Esophagus squamous epithelium (tissue), 5 donors: ENCODE results near the gene UBE2Q2. TPM values are rescaled to one million over a fixed set of nuclear protein-coding genes. Genes with fewer than 3 reads are reported as not detected.

ENCODE experiments used
- DNase-seq: peaks from one replicate; lab custom pipeline; 2025; lab: John Stamatoyannopoulos, UW
- H3K27ac ChIP-seq, 4 donors: fragments of 200-600 bp; sonication (generic); one replicate each; pipeline ENCODE4 v1.5.1; 2016 to 2019; ENCODE audit warnings: mild to moderate bottlenecking in 1 of 4
- H3K27me3 ChIP-seq, 4 donors: fragments of 200-600 bp; sonication (generic); 1 replicate in 3 of 4; 2 replicates in 1 of 4; pipeline versions ENCODE4 v1.5.1 to v1.6.0; 2017 to 2021; ENCODE audit warnings: antibody characterized with exemption in 1 of 4
- H3K36me3 ChIP-seq, 3 donors: fragments of 200-600 bp; sonication (generic); one replicate each; pipeline ENCODE4 v1.5.1; 2016 to 2019
- H3K4me1 ChIP-seq, 3 donors: fragments of 200-600 bp; sonication (generic); one replicate each; pipeline ENCODE4 v1.5.1; 2017 to 2019
- H3K4me3 ChIP-seq, 4 donors: fragments of 200-600 bp; sonication (generic); 1 replicate in 3 of 4; 2 replicates in 1 of 4; pipeline ENCODE4 v1.5.1; 2016 to 2019; ENCODE audit warnings: mild to moderate bottlenecking in 2 of 4, moderate library complexity in 1 of 4
- H3K9me3 ChIP-seq, 3 donors: fragments of 200-600 bp; sonication (generic); one replicate each; pipeline ENCODE4 v1.5.1; 2016 to 2019
- CTCF ChIP-seq, 6 experiments: fragments of 450-650 bp in 4 of 6; fragments of 200-600 bp in 2 of 6; sonication (generic) in 2 of 6; IDR thresholded peaks; one replicate each; pipeline ENCODE4 v1.5.1; 2016 to 2019; ENCODE audit warnings: antibody characterized with exemption in 6 of 6, mild to moderate bottlenecking in 4 of 6, moderate library complexity in 4 of 6
- POLR2A ChIP-seq, 4 donors: fragments of 450-650 bp; IDR thresholded peaks; one replicate each; pipeline ENCODE4 v1.6.1; 2017; ENCODE audit warnings: antibody characterized with exemption in 4 of 4, mild to moderate bottlenecking in 4 of 4, moderate library complexity in 3 of 4
- WGBS, 2 donors: methylation state at CpG; one replicate each; pipeline ENCODE4 v1.1.5; 2018; 5-methylcytosine and 5-hydroxymethylcytosine counted together
- intact Hi-C: fragments of 100-400 bp; cut with DNase I; formaldehyde crosslinking; loops from one replicate; pipeline ENCODE4 v1.15.0; 2022
- small RNA-seq, 4 donors: library from RNA; depleted of rRNA; stranded (forward); fragments of <200 nt; gene quantifications; one replicate each; pipeline ENCODE3, GENCODE V24; 2016
- total RNA-seq, 4 donors: library from RNA; depleted of rRNA; stranded (reverse); fragments of >200 nt; gene quantifications; one replicate each; pipeline ENCODE4 v1.1.0, GENCODE V29; 2016
- donor health status: DM: yes; HTN: yes; CAD: no.

UBE2Q2 gene
- total RNA-seq, 4 donors from 2014 or later = 9.1 to 40.2 (median 25.6) TPM

- Histone ChIP-seq H3K27me3 (peaks cover 0 to 19% (median 0%) of the 10 kb centered on the region in 4 donors), H3K4me1 (peaks cover 0 to 10% (median 4%) of the 10 kb centered on the region in 3 donors), H3K27ac (no peak overlapping the region), H3K36me3 (no peaks in the 10 kb centered on the region), H3K4me3 (no peak overlapping the region), H3K9me3 (no peaks in the 10 kb centered on the region)
- TF ChIP-seq CTCF (IDR thresholded peaks at IDR 0.05) (no peak), POLR2A (IDR thresholded peaks at IDR 0.05) (no peak)
- WGBS, 2 donors = 80 to 82% methylated on average over 8 of the region's 8 CpGs
- intact Hi-C loops = no loop called here
- no peak for DNase-seq
Observed at GRCh38 chr15:75948761-75949296, 105.6 kb downstream of the UBE2Q2 start.

Small RNA genes within 50 kb of the gene (small RNA-seq; reads per million reads assigned to genes)
- 0 to 0.09 (median 0) reads per million in 4 donors for gene RN7SL510P

Other genes starting within 250 kb of the UBE2Q2 start
- gene SNUPN, start 217.7 kb upstream of the UBE2Q2 start, total RNA-seq = 10 to 100 TPM in 3 of 4 donors, 1 to 10 TPM in 1; 8.7 to 19.1 (median 13.5) TPM
- 100 to 1,000 TPM; 129 to 173 (median 140) TPM for gene IMP3, start 203.2 kb upstream of the UBE2Q2 start, total RNA-seq
- gene SNX33, start 195.5 kb upstream of the UBE2Q2 start, total RNA-seq = 10 to 100 TPM; 20.3 to 36.4 (median 25.9) TPM
- gene CSPG4, start 130.6 kb upstream of the UBE2Q2 start, total RNA-seq = 10 to 100 TPM in 1 of 4 donors, 1 to 10 TPM in 3; 2.9 to 13.4 (median 4.2) TPM
- gene FBXO22, start 60.4 kb downstream of the UBE2Q2 start, total RNA-seq = 10 to 100 TPM in 3 of 4 donors, 1 to 10 TPM in 1; 5.6 to 18.9 (median 15.4) TPM
- gene NRG4, start 169.0 kb downstream of the UBE2Q2 start, total RNA-seq = 1 to 10 TPM in 2 of 4 donors, under 1 TPM in 2; 0.83 to 2.8 (median 1.4) TPM
- gene TMEM266, start 216.5 kb downstream of the UBE2Q2 start, total RNA-seq = under 1 TPM in 3 of 4 donors, not detected in 1; 0.19 to 0.79 (median 0.29) TPM